ENCODE data around the gene BNC1.

- TF ChIP-seq CTCF (IDR thresholded peaks at IDR 0.05; ENCODE audit: low read depth, low read length, missing input control): no peak
- no peak for TF ChIP-seq GABPA (IDR thresholded peaks at IDR 0.05 in 1 of 2, conservative IDR thresholded peaks at IDR 0.05 in 1 of 2)
- no peak for TF ChIP-seq EGR1 (IDR thresholded peaks at IDR 0.05; ENCODE audit: low read depth in 2 of 2)
Measured at GRCh38 chr15:83318861-83319415, 34.5 kb upstream of the BNC1 start.
